Measurements from ENCODE around the gene SIRT5. TPM values are rescaled to one million over a fixed set of nuclear protein-coding genes. Genes with fewer than 3 reads are reported as not detected.

Gene SIRT5
- total RNA-seq, 1 experiment from 2014 or later: 15.9 TPM

GRCh38 chr6:13541496-13541895, 32.9 kb upstream of the SIRT5 start:
- BruUV-seq (replicated peaks): no TSS peak
- Histone ChIP-seq H3K4me3 (no peak overlapping the region), H3K4me2 (no peak overlapping the region), H3K9me2 (ENCODE audit: insufficient read depth) (peaks cover 3% of the 10 kb centered on the region; the same call in 1 of the 2 replicates), H3K27me3 (ENCODE audit: insufficient read depth, low read depth) (no peaks in the 10 kb centered on the region), H3F3A (ENCODE audit: insufficient read depth, low read depth) (no peaks in the 10 kb centered on the region), H2AFZ (no peak overlapping the region), H3K79me2 (ENCODE audit: low read depth) (no peaks in the 10 kb centered on the region), H3K27ac (no peak overlapping the region), H3K9me3 (ENCODE audit: insufficient read depth, low read depth) (no peaks in the 10 kb centered on the region; the same call in 1 of the 2 replicates), H3K4me1 (replicated peaks; ENCODE audit: insufficient read depth) (peaks cover 8% of the 10 kb centered on the region; the same call in 1 of the 2 replicates), H3K36me3 (ENCODE audit: low read depth) (no peaks in the 10 kb centered on the region), H4K20me1 (ENCODE audit: insufficient read depth) (no peaks in the 10 kb centered on the region)
- TF ChIP-seq EZH2 (IDR thresholded peaks at IDR 0.05; ENCODE audit: low read depth) (no peak), CTCF (conservative IDR thresholded peaks at IDR 0.05) (no peak)
- intact Hi-C loops (cut with micrococcal nuclease; ENCODE audit: unreplicated experiment): no loop called here
- CTCF ChIA-PET: no interaction called here
- POLR2A ChIA-PET (ENCODE audit: unreplicated experiment): no interaction called here
- no peak for DNase-seq

DNA sequence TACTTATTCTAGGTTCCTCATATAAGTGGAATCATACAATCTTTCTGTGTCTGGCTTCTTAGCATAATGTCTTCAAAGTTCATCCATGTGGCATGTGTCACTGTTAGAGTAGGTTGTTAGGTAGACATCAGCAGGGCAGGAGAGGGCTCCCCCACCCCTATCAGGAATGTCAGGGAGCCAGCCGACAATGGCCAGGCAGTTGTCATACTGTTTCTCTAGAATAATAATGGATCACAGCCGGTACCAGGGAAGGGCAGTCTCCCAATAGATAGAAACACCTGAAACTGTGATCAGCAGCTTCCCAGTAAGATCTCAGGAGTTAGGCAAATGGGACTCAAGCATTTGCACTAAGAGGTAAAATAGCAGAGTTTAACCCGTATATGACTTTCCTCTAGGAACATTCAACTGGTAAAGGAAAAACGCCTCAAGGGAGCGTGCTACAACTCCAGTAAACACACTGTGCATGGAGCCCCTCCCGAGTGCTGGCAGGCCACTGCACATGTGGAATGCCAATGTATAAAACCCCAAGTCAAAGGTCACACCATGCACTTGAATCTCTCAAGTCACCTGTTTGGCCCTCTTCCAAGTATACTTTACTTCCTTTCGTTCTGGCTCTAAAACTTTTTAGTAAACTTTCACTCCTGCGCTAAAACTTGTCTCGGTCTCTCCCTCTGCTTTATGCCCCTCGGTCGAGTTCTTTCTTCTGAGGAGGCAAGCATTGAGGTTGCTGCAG, 29.8 kb upstream of the SIRT5 start:
- CTCF ChIA-PET: no interaction called here
- no peak overlapping the region for H3K4me2 ChIP-seq
- POLR2A ChIA-PET (ENCODE audit: unreplicated experiment): no interaction called here

GRCh38 chr6:13545885-13546284, 28.5 kb upstream of the SIRT5 start:
- Histone ChIP-seq H3K4me3 (no peak overlapping the region), H3K4me2 (no peak overlapping the region), H3K9me3 (ENCODE audit: insufficient read depth, low read depth) (no peaks in the 10 kb centered on the region), H3K4me1 (replicated peaks; ENCODE audit: insufficient read depth) (no peaks in the 10 kb centered on the region), H3K9me2 (ENCODE audit: insufficient read depth) (no peaks in the 10 kb centered on the region), H3K79me2 (ENCODE audit: low read depth) (no peaks in the 10 kb centered on the region), H4K20me1 (ENCODE audit: insufficient read depth) (no peaks in the 10 kb centered on the region), H3F3A (ENCODE audit: insufficient read depth, low read depth) (no peaks in the 10 kb centered on the region), H3K27ac (no peak overlapping the region), H3K27me3 (ENCODE audit: insufficient read depth, low read depth) (no peaks in the 10 kb centered on the region), H3K36me3 (ENCODE audit: low read depth) (no peaks in the 10 kb centered on the region), H2AFZ (no peak overlapping the region)
- ChIA-PET POLR2A (ENCODE audit: unreplicated experiment) (no interaction called here), CTCF (no interaction called here)
- DNase-seq: no peak
- TF ChIP-seq CTCF (conservative IDR thresholded peaks at IDR 0.05) (no peak), EZH2 (IDR thresholded peaks at IDR 0.05; ENCODE audit: low read depth) (no peak)
- no TSS peak for BruUV-seq (replicated peaks)
- intact Hi-C loops (cut with micrococcal nuclease; ENCODE audit: unreplicated experiment): no loop called here

More for the DNA sequence above, 29.8 kb upstream of the SIRT5 start:
- no peaks in the 10 kb centered on the region for H3K4me1 ChIP-seq (replicated peaks; ENCODE audit: insufficient read depth)
- H4K20me1 ChIP-seq (ENCODE audit: insufficient read depth): no peaks in the 10 kb centered on the region
- no peaks in the 10 kb centered on the region for H3K27me3 ChIP-seq (ENCODE audit: insufficient read depth, low read depth)
- BruUV-seq (replicated peaks): no TSS peak
- H3K9me2 ChIP-seq (ENCODE audit: insufficient read depth): no peaks in the 10 kb centered on the region
- no peak overlapping the region for H3K4me3 ChIP-seq
- H3K9me3 ChIP-seq (ENCODE audit: insufficient read depth, low read depth): no peaks in the 10 kb centered on the region; the same call in 1 of the 2 replicates
- no peak overlapping the region for H2AFZ ChIP-seq
- H3K27ac ChIP-seq: no peak overlapping the region
- H3K79me2 ChIP-seq (ENCODE audit: low read depth): no peaks in the 10 kb centered on the region
- DNase-seq: no peak
- no peak for TF ChIP-seq EZH2 (IDR thresholded peaks at IDR 0.05; ENCODE audit: low read depth)
- no peak for TF ChIP-seq CTCF (conservative IDR thresholded peaks at IDR 0.05)
- H3F3A ChIP-seq (ENCODE audit: insufficient read depth, low read depth): no peaks in the 10 kb centered on the region
- no peaks in the 10 kb centered on the region for H3K36me3 ChIP-seq (ENCODE audit: low read depth)
- intact Hi-C loops (cut with micrococcal nuclease; ENCODE audit: unreplicated experiment): no loop called here
